OCI-LY7 (cell line): ENCODE data around the gene DDB1. TPM values are rescaled to one million over a fixed set of nuclear protein-coding genes. Genes with fewer than 3 reads are reported as not detected.

Experiments
- BruUV-seq: library from RNA; stranded (reverse); fragments of 400-500 nt; replicated peaks from 2 replicates; lab custom pipeline; 2021; lab: Mats Ljungman, UMichigan
- CTCF ChIA-PET: fragments of 300-600 bp; sonication (Branson Sonifier 250); formaldehyde crosslinking; loops from one replicate; lab custom pipeline; 2022; ENCODE audit warnings: antibody characterized with exemption; ENCODE audit not compliant: unreplicated experiment; lab: Charles Lee
- POLR2A ChIA-PET: fragments of 300-600 bp; sonication (Branson Sonifier 250); formaldehyde crosslinking; loops from one replicate; lab custom pipeline; 2022; ENCODE audit warnings: antibody characterized with exemption; lab: Charles Lee
- DNase-seq: peaks from one replicate; pipeline ENCODE4 v3.0.0-alpha.2; 2015; ENCODE audit warnings: low spot score
- H2AFZ ChIP-seq: fragments of 200-600 bp; sonication (generic), shearing (Covaris generic); 2 replicates; pipeline ENCODE4 v1.6.1; 2014; ENCODE audit warnings: mild to moderate bottlenecking, antibody characterized with exemption, low read length, moderate library complexity
- H3K27ac ChIP-seq: fragments of 200-600 bp; sonication (generic); 2 replicates; pipeline ENCODE4 v1.5.1; 2014; ENCODE audit warnings: mixed run types, low read depth, mild to moderate bottlenecking, moderate library complexity, low read length, inconsistent platforms; ENCODE audit not compliant: poor library complexity, severe bottlenecking
- H3K36me3 ChIP-seq: fragments of 200-600 bp; sonication (generic); 2 replicates; pipeline ENCODE4 v1.6.1; 2014; ENCODE audit warnings: mild to moderate bottlenecking, antibody characterized with exemption, low read length, moderate library complexity, mixed read lengths; ENCODE audit not compliant: insufficient read depth
- H3K4me1 ChIP-seq: fragments of 200-600 bp; sonication (generic); 2 replicates; pipeline ENCODE4 v1.5.1; 2014; ENCODE audit warnings: mild to moderate bottlenecking, low read length; ENCODE audit not compliant: insufficient read depth, poor library complexity, severe bottlenecking
- H3K4me2 ChIP-seq: fragments of 200-600 bp; sonication (generic); 2 replicates; pipeline ENCODE4 v1.6.1; 2014; ENCODE audit warnings: mild to moderate bottlenecking, low read length
- H3K4me3 ChIP-seq: fragments of 200-600 bp; sonication (generic); 2 replicates; pipeline ENCODE4 v1.5.1; 2014; ENCODE audit warnings: mild to moderate bottlenecking, low read depth, low read length; ENCODE audit not compliant: poor library complexity, severe bottlenecking
- H3K79me2 ChIP-seq: fragments of 200-600 bp; sonication (generic); 2 replicates; pipeline ENCODE4 v1.6.1; 2016; ENCODE audit warnings: low read depth, mild to moderate bottlenecking, low read length, moderate library complexity, mixed read lengths; ENCODE audit not compliant: insufficient read depth
- H3K9me2 ChIP-seq: fragments of 200-600 bp; sonication (generic); 2 replicates; pipeline ENCODE4 v1.6.1; 2016; ENCODE audit warnings: mild to moderate bottlenecking, low read length, mixed read lengths; ENCODE audit not compliant: insufficient read depth
- H3K9me3 ChIP-seq: fragments of 200-600 bp; sonication (generic); 2 replicates; pipeline ENCODE4 v1.6.1; 2014; ENCODE audit warnings: mild to moderate bottlenecking, mixed run types, low read length, mixed read lengths
- H4K20me1 ChIP-seq: fragments of 200-600 bp; sonication (generic); 2 replicates; pipeline ENCODE4 v1.6.1; 2014; ENCODE audit warnings: mild to moderate bottlenecking, antibody characterized with exemption, low read length, moderate library complexity, mixed read lengths; ENCODE audit not compliant: insufficient read depth
- CTCF ChIP-seq: fragments of 200-600 bp; sonication (generic); conservative IDR thresholded peaks from 2 replicates; pipeline ENCODE4 v1.5.1; 2014; ENCODE audit warnings: mild to moderate bottlenecking, antibody characterized with exemption, low read length, moderate library complexity, mixed read lengths
- EZH2phosphoT487 ChIP-seq: fragments of 200-600 bp; sonication (generic); IDR thresholded peaks from 2 replicates; pipeline ENCODE4 v1.6.1; 2018; ENCODE audit warnings: low read depth, borderline replicate concordance, mild to moderate bottlenecking, mixed run types, antibody characterized with exemption, low read length, moderate library complexity, mixed read lengths
- intact Hi-C: fragments of 100-400 bp; cut with micrococcal nuclease; formaldehyde crosslinking; loops from one replicate; pipeline ENCODE4 v1.10.0; 2022; ENCODE audit not compliant: unreplicated experiment
- total RNA-seq, 2 experiments: library from RNA; depleted of rRNA in 1 of 2; stranded (reverse); fragments of >200 nt in 1 of 2; shearing (Covaris generic) in 1 of 2; gene quantifications; 2 replicates each; pipeline ENCODE4 v1.2.3, GENCODE V29; 2014 to 2022

Gene DDB1
- total RNA-seq, 2 experiments from 2014 or later: 194 to 225 TPM

DNA sequence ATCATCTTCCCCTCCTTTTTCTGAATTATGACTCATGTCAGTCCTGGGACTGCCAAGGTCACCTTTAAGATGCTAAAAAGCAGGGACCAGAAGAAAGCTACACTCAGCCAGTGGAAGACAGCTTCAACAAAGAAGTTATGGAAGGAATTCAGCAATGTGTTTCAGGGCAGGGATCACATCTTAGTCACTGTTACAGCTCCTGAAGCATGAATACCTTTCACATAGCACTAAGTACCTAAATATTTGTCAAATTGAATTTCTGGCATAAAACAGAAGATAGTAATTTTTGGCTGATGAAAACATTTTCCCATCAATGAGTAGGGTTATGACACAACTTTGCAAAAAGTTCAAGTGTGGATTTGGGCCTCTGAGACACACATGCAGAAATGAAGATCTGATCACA lies 5.2 kb downstream of the DDB1 start:
- POLR2A ChIA-PET: interaction anchor here (0.6 to 1.2 kb wide), 3 partner anchors 11 to 829 kb away, joined by 3 to 6 read pairs (median 5); no protein-coding TSS in a partner anchor
- no peaks in the 10 kb centered on the region for H3K9me2 ChIP-seq
- no peak for DNase-seq
- H3K4me1 ChIP-seq: peaks cover 12% of the 10 kb centered on the region
- H4K20me1 ChIP-seq: peaks cover 11% of the 10 kb centered on the region
- intact Hi-C loops: no loop called here
- no peak overlapping the region for H3K4me2 ChIP-seq
- H3K9me3 ChIP-seq: no peaks in the 10 kb centered on the region
- no peak overlapping the region for H3K4me3 ChIP-seq
- TF ChIP-seq EZH2phosphoT487 (no peak), CTCF (no peak)
- BruUV-seq: no TSS peak
- CTCF ChIA-PET: no interaction called here
- no peak overlapping the region for H3K27ac ChIP-seq
- peaks cover 52% of the 10 kb centered on the region for H3K79me2 ChIP-seq
- H2AFZ ChIP-seq: no peak overlapping the region
- H3K36me3 ChIP-seq: peaks cover 90% of the 10 kb centered on the region

GRCh38 chr11:61325649-61326414 lies 7.1 kb downstream of the DDB1 start:
- DNase-seq: no peak
- Histone ChIP-seq H3K4me3 (no peak overlapping the region), H3K4me1 (peaks cover under 1% of the 10 kb centered on the region), H3K9me3 (no peaks in the 10 kb centered on the region), H3K36me3 (peaks cover 99% of the 10 kb centered on the region), H3K9me2 (no peaks in the 10 kb centered on the region), H3K27ac (no peak overlapping the region), H4K20me1 (no peaks in the 10 kb centered on the region), H3K79me2 (peaks cover 34% of the 10 kb centered on the region), H2AFZ (no peak overlapping the region), H3K4me2 (no peak overlapping the region)
- ChIA-PET CTCF (interaction anchor here (0.6 kb wide), 1 partner anchor 45 kb away, joined by 17 read pairs; no protein-coding TSS in a partner anchor), POLR2A (interaction anchor here (0.5 to 1.2 kb wide), 3 partner anchors 30 to 1344 kb away, joined by 3 to 4 read pairs (median 3); no protein-coding TSS in a partner anchor)
- TF ChIP-seq EZH2phosphoT487: no peak
- TF ChIP-seq CTCF: no peak
- no TSS peak for BruUV-seq
- intact Hi-C loops: no loop called here

- no peaks in the 10 kb centered on the region for H4K20me1 ChIP-seq
- H3K4me3 ChIP-seq: no peak overlapping the region
- no peaks in the 10 kb centered on the region for H3K9me2 ChIP-seq
- no peak overlapping the region for H3K27ac ChIP-seq
- H3K79me2 ChIP-seq: no peaks in the 10 kb centered on the region
- TF ChIP-seq CTCF (no peak), EZH2phosphoT487 (no peak)
- DNase-seq: no peak
- no peak overlapping the region for H2AFZ ChIP-seq
- POLR2A ChIA-PET: interaction anchor here (0.7 to 1.5 kb wide), 2 partner anchors 10 to 19 kb away, joined by 3 to 4 read pairs; no protein-coding TSS in a partner anchor
- CTCF ChIA-PET: no interaction called here
- no peaks in the 10 kb centered on the region for H3K9me3 ChIP-seq
- intact Hi-C loops: no loop called here
- no TSS peak for BruUV-seq
- H3K4me2 ChIP-seq: no peak overlapping the region
- H3K36me3 ChIP-seq: peaks cover 97% of the 10 kb centered on the region
- no peaks in the 10 kb centered on the region for H3K4me1 ChIP-seq
These were observed 17.6 kb downstream of the DDB1 start for GRCh38 chr11:61315260-61315659.
